ENCODE data around the gene VWA5B1.
A peak's percentile ranks its signal among the peaks of the same experiment; 100 is the strongest.

VWA5B1 gene

GRCh38 chr1:20375563-20375962 is 84.9 kb downstream of the VWA5B1 start:
- Histone ChIP-seq H3K36me3 (no peaks in the 10 kb centered on the region), H3K9me3 (no peaks in the 10 kb centered on the region), H3K4me3 (no peak overlapping the region), H3K27ac (no peak overlapping the region), H3K4me1 (no peaks in the 10 kb centered on the region), H3K27me3 (peaks cover 0 to 72% of the 10 kb centered on the region in 2 donors)
- intact Hi-C loops (cut with DNase I; ENCODE audit: low total_unique reads) = no loop called here
- no peak for DNase-seq
- TF ChIP-seq, protein P1, sequence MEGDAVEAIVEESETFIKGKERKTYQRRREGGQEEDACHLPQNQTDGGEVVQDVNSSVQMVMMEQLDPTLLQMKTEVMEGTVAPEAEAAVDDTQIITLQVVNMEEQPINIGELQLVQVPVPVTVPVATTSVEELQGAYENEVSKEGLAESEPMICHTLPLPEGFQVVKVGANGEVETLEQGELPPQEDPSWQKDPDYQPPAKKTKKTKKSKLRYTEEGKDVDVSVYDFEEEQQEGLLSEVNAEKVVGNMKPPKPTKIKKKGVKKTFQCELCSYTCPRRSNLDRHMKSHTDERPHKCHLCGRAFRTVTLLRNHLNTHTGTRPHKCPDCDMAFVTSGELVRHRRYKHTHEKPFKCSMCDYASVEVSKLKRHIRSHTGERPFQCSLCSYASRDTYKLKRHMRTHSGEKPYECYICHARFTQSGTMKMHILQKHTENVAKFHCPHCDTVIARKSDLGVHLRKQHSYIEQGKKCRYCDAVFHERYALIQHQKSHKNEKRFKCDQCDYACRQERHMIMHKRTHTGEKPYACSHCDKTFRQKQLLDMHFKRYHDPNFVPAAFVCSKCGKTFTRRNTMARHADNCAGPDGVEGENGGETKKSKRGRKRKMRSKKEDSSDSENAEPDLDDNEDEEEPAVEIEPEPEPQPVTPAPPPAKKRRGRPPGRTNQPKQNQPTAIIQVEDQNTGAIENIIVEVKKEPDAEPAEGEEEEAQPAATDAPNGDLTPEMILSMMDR (IDR thresholded peaks at IDR 0.05) = no peak

DNA sequence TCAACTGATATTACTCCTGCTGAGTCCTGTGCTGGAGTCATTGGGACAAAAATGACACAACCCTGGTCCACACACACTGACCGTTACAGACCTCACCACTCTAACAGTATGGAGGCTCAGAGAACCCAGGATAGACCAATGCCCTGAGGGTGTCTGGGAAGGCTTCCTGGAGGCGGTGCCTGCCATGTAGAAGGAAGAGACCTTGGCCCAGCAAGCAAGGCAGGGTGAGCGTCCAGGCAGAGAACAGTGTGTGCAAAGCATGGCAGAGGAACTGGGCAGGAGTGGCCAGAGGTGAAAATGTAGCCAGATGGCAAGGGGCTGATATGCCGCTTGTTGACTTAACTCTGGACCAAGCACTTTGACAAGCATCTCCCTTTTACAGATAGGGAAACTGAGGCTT is 85.5 kb downstream of the VWA5B1 start:
- intact Hi-C loops (cut with DNase I; ENCODE audit: low total_unique reads) = no loop called here

DNA sequence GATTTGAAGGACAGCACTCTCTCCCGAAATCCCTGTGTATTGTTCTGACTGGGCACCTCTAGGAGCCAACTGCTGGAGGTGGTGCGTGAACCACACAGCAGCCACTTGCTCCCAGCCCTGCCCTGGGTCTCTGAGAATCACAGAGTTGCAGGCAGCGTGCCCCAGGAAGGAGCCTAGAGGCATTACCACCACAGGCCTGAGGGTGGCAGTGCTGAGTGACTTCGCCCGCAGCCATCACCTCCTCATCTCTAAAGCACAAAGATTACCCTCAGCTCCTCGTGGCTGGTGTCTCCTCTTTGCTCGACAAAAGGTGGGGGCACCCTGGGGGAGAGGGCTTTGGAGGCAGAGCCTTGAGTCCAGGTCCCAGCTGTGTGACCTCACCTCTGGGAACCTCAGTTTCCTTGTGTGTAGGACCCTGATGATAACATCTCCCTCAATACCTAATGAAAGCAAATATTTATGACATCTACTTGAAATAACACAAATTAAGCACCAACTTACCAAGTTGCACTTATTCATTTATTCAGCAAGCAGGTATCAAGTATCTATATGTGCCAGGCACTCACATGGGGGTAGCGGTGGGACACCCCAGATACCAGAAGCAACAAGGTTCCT is 86.3 kb downstream of the VWA5B1 start:
- DNase-seq = peak in 1 of 2 donors; percentile 24

More for the DNA sequence above, 85.5 kb downstream of the VWA5B1 start:
- H3K4me3 ChIP-seq = no peak overlapping the region
- H3K36me3 ChIP-seq = no peaks in the 10 kb centered on the region
- H3K4me1 ChIP-seq = no peaks in the 10 kb centered on the region
- H3K27ac ChIP-seq = no peak overlapping the region
- no peaks in the 10 kb centered on the region for H3K9me3 ChIP-seq
- TF ChIP-seq, protein P1 (IDR thresholded peaks at IDR 0.05) = no peak
- peaks cover 0 to 66% of the 10 kb centered on the region in 2 donors for H3K27me3 ChIP-seq
- DNase-seq = no peak

DNA sequence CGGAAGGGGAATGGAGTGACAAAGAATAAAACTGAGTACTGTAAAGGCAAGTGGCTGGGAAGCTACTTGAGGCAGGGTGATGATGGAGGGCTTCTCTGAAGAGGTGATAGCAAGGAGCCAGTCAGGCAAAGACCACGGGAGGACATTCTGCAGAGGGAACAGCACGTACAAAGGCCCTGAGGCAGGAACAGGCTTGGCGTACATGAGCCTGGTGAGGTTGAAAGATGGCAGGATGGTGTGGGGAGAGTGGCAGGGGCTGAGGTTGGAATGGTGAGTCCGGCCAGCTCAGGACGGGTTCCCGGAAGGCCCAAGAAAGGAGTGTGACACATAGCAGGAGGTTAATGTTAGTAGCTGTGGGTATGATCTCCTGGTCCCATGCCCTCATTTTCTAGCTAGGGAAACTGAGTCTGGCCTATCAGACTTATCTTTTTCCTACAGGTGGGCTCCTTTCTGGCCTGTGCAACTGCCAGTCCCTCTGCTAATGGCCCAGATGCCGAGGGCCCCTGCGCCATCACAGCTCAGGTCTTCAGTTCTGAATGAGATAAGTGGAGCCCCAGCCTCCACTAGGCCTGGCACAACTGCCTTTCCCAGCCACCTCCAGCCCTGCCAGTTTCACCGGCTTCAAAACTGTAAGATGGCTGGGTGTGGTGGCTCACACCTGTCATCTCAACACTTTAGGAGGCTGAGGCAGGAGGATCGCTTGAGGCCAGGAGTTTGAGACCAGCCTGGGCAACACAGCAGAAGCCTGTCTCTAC is 87.0 kb downstream of the VWA5B1 start:
- Histone ChIP-seq H3K4me1 (no peaks in the 10 kb centered on the region), H3K4me3 (no peak overlapping the region), H3K36me3 (no peaks in the 10 kb centered on the region), H3K27ac (no peak overlapping the region), H3K27me3 (peaks cover 0 to 68% of the 10 kb centered on the region in 2 donors), H3K9me3 (no peaks in the 10 kb centered on the region)
- no peak for DNase-seq
- TF ChIP-seq, protein P1 (IDR thresholded peaks at IDR 0.05) = no peak
- intact Hi-C loops (cut with DNase I; ENCODE audit: low total_unique reads) = no loop called here

More for the DNA sequence above, 86.3 kb downstream of the VWA5B1 start:
- no peaks in the 10 kb centered on the region for H3K4me1 ChIP-seq
- H3K9me3 ChIP-seq = no peaks in the 10 kb centered on the region
- H3K4me3 ChIP-seq = no peak overlapping the region
- no peaks in the 10 kb centered on the region for H3K36me3 ChIP-seq
- no peak overlapping the region for H3K27ac ChIP-seq
- TF ChIP-seq, protein P1 (IDR thresholded peaks at IDR 0.05) = peak; percentile 40 to 53
- peaks cover 0 to 63% of the 10 kb centered on the region in 2 donors for H3K27me3 ChIP-seq
- intact Hi-C loops (cut with DNase I; ENCODE audit: low total_unique reads) = no loop called here

DNA sequence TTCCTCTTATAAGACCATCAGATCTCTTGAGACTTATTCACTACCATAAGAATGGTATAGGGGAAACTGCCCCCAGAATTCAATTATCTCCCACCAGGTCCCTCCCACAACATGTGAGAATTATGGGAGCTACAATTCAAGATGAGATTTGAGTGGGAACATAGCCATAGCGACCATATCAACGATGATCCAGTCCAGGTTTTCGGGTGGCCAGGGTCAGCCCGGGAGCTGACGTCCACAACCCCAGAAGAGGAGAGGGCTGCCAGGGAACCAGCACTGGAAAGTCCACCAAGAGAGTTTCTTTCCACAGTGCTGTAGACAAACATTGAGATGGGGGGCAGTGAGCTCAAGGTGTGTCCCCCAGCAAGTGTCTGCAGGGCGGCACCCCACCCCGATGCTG is 88.4 kb downstream of the VWA5B1 start:
- TF ChIP-seq, protein P1 (IDR thresholded peaks at IDR 0.05) = no peak
- no peaks in the 10 kb centered on the region for H3K36me3 ChIP-seq
- H3K9me3 ChIP-seq = no peaks in the 10 kb centered on the region
- H3K4me1 ChIP-seq = no peaks in the 10 kb centered on the region
- no peak overlapping the region for H3K27ac ChIP-seq
- no peak for DNase-seq
- H3K27me3 ChIP-seq = peaks cover 0 to 74% of the 10 kb centered on the region in 2 donors
- H3K4me3 ChIP-seq = no peak overlapping the region
- intact Hi-C loops (cut with DNase I; ENCODE audit: low total_unique reads) = no loop called here
